ENCODE data around the gene BEND2.

Gene BEND2

GRCh38 chrX:18146009-18146408 lies 74.7 kb downstream of the BEND2 start:
- no peak for TF ChIP-seq ELF4 (IDR thresholded peaks at IDR 0.05)
- DNase-seq (ENCODE audit: extremely low spot score), result no peak
- POLR2A ChIA-PET, result no interaction called here
- CTCF ChIA-PET, result no interaction called here

- CTCF ChIA-PET, result interaction anchor here (0.6 kb wide), 1 partner anchor 228 kb away, joined by 3 read pairs; no protein-coding TSS in a partner anchor
These were observed 83.9 kb downstream of the BEND2 start for GRCh38 chrX:18136816-18137215.

GRCh38 chrX:18133605-18134004 lies 87.1 kb downstream of the BEND2 start:
- DNase-seq (ENCODE audit: extremely low spot score), result no peak
- TF ChIP-seq SUZ12 (IDR thresholded peaks at IDR 0.05) (no peak), HDGF (IDR thresholded peaks at IDR 0.05; ENCODE audit: borderline replicate concordance) (no peak), NFRKB (IDR thresholded peaks at IDR 0.05) (no peak), BHLHE40 (IDR thresholded peaks at IDR 0.05; ENCODE audit: borderline replicate concordance) (no peak), ARNT (IDR thresholded peaks at IDR 0.05) (no peak), L3MBTL2 (conservative IDR thresholded peaks at IDR 0.05) (no peak), PKNOX1 (IDR thresholded peaks at IDR 0.05) (no peak), FOXK2 (IDR thresholded peaks at IDR 0.05) (no peak), FOXA1 (IDR thresholded peaks at IDR 0.05) (no peak), ELF4 (IDR thresholded peaks at IDR 0.05) (no peak), SP1 (IDR thresholded peaks at IDR 0.05) (no peak)
- ChIA-PET CTCF (no interaction called here), POLR2A (no interaction called here)

More at GRCh38 chrX:18136816-18137215, 83.9 kb downstream of the BEND2 start:
- no peak for TF ChIP-seq CTBP1 (IDR thresholded peaks at IDR 0.05; ENCODE audit: borderline replicate concordance)
- no peak for TF ChIP-seq ELF4 (IDR thresholded peaks at IDR 0.05)
- no peak for TF ChIP-seq LEF1 (IDR thresholded peaks at IDR 0.05; ENCODE audit: borderline replicate concordance)
- no peak for TF ChIP-seq SP1 (IDR thresholded peaks at IDR 0.05)
- TF ChIP-seq FOXA1 (IDR thresholded peaks at IDR 0.05), result no peak
- no peak for TF ChIP-seq FOXM1 (IDR thresholded peaks at IDR 0.05; ENCODE audit: borderline replicate concordance)
- TF ChIP-seq TARDBP (IDR thresholded peaks at IDR 0.05), result no peak
- POLR2A ChIA-PET, result no interaction called here
- DNase-seq (ENCODE audit: extremely low spot score), result no peak

- ChIA-PET CTCF (no interaction called here), POLR2A (no interaction called here)
- no peak for DNase-seq (ENCODE audit: extremely low spot score)
- TF ChIP-seq HDGF (IDR thresholded peaks at IDR 0.05; ENCODE audit: borderline replicate concordance), result no peak
- TF ChIP-seq FOXK2 (IDR thresholded peaks at IDR 0.05), result no peak
- TF ChIP-seq L3MBTL2 (conservative IDR thresholded peaks at IDR 0.05), result no peak
- no peak for TF ChIP-seq BHLHE40 (IDR thresholded peaks at IDR 0.05; ENCODE audit: borderline replicate concordance)
- TF ChIP-seq FOXA1 (IDR thresholded peaks at IDR 0.05), result no peak
- TF ChIP-seq ELF4 (IDR thresholded peaks at IDR 0.05), result no peak
- TF ChIP-seq FOXM1 (IDR thresholded peaks at IDR 0.05; ENCODE audit: borderline replicate concordance), result no peak
- TF ChIP-seq SP1 (IDR thresholded peaks at IDR 0.05), result no peak
- TF ChIP-seq SUZ12 (IDR thresholded peaks at IDR 0.05), result no peak
- TF ChIP-seq ZNF384 (IDR thresholded peaks at IDR 0.05), result no peak
- TF ChIP-seq PKNOX1 (IDR thresholded peaks at IDR 0.05), result no peak
- no peak for TF ChIP-seq ARNT (IDR thresholded peaks at IDR 0.05)
These were observed 91.0 kb downstream of the BEND2 start for GRCh38 chrX:18129690-18130089.

- ChIA-PET POLR2A (no interaction called here), CTCF (no interaction called here)
- DNase-seq (ENCODE audit: extremely low spot score), result no peak
- TF ChIP-seq ARNT (IDR thresholded peaks at IDR 0.05) (no peak), LEF1 (IDR thresholded peaks at IDR 0.05; ENCODE audit: borderline replicate concordance) (no peak)
These were observed 93.7 kb downstream of the BEND2 start for GRCh38 chrX:18126971-18127370.

GRCh38 chrX:18119856-18120255 lies 100.8 kb downstream of the BEND2 start:
- TF ChIP-seq PKNOX1 (IDR thresholded peaks at IDR 0.05) (no peak), CTBP1 (IDR thresholded peaks at IDR 0.05; ENCODE audit: borderline replicate concordance) (no peak), LEF1 (IDR thresholded peaks at IDR 0.05; ENCODE audit: borderline replicate concordance) (no peak), HDGF (IDR thresholded peaks at IDR 0.05; ENCODE audit: borderline replicate concordance) (no peak), FOXM1 (IDR thresholded peaks at IDR 0.05; ENCODE audit: borderline replicate concordance) (no peak), ZNF384 (IDR thresholded peaks at IDR 0.05) (no peak), FOXA1 (IDR thresholded peaks at IDR 0.05) (no peak), FOXK2 (IDR thresholded peaks at IDR 0.05) (no peak), ARNT (IDR thresholded peaks at IDR 0.05) (no peak), ELF4 (IDR thresholded peaks at IDR 0.05) (no peak), TARDBP (IDR thresholded peaks at IDR 0.05) (no peak), L3MBTL2 (conservative IDR thresholded peaks at IDR 0.05) (no peak), SUZ12 (IDR thresholded peaks at IDR 0.05) (no peak), NFRKB (IDR thresholded peaks at IDR 0.05) (no peak), BHLHE40 (IDR thresholded peaks at IDR 0.05; ENCODE audit: borderline replicate concordance) (no peak)
- POLR2A ChIA-PET, result no interaction called here
- CTCF ChIA-PET, result no interaction called here
- no peak for DNase-seq (ENCODE audit: extremely low spot score)
